GM21367 (cell line): ENCODE measurements around the gene CNTRL.
A peak's percentile ranks its signal among the peaks of the same experiment; 100 is the strongest.
"Not testable (repeated sequence)": the region's sequence is repeated elsewhere in the genome, so short reads cannot be mapped to it uniquely, and the experiment has no call there.

ENCODE experiments used
- ATAC-seq: cut with Tn5 transposase; IDR thresholded peaks from one replicate; pipeline ENCODE4 v1.9.1; 2021; ENCODE audit not compliant: unreplicated experiment

CNTRL gene, protein sequence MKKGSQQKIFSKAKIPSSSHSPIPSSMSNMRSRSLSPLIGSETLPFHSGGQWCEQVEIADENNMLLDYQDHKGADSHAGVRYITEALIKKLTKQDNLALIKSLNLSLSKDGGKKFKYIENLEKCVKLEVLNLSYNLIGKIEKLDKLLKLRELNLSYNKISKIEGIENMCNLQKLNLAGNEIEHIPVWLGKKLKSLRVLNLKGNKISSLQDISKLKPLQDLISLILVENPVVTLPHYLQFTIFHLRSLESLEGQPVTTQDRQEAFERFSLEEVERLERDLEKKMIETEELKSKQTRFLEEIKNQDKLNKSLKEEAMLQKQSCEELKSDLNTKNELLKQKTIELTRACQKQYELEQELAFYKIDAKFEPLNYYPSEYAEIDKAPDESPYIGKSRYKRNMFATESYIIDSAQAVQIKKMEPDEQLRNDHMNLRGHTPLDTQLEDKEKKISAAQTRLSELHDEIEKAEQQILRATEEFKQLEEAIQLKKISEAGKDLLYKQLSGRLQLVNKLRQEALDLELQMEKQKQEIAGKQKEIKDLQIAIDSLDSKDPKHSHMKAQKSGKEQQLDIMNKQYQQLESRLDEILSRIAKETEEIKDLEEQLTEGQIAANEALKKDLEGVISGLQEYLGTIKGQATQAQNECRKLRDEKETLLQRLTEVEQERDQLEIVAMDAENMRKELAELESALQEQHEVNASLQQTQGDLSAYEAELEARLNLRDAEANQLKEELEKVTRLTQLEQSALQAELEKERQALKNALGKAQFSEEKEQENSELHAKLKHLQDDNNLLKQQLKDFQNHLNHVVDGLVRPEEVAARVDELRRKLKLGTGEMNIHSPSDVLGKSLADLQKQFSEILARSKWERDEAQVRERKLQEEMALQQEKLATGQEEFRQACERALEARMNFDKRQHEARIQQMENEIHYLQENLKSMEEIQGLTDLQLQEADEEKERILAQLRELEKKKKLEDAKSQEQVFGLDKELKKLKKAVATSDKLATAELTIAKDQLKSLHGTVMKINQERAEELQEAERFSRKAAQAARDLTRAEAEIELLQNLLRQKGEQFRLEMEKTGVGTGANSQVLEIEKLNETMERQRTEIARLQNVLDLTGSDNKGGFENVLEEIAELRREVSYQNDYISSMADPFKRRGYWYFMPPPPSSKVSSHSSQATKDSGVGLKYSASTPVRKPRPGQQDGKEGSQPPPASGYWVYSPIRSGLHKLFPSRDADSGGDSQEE (N-terminal part only)

DNA sequence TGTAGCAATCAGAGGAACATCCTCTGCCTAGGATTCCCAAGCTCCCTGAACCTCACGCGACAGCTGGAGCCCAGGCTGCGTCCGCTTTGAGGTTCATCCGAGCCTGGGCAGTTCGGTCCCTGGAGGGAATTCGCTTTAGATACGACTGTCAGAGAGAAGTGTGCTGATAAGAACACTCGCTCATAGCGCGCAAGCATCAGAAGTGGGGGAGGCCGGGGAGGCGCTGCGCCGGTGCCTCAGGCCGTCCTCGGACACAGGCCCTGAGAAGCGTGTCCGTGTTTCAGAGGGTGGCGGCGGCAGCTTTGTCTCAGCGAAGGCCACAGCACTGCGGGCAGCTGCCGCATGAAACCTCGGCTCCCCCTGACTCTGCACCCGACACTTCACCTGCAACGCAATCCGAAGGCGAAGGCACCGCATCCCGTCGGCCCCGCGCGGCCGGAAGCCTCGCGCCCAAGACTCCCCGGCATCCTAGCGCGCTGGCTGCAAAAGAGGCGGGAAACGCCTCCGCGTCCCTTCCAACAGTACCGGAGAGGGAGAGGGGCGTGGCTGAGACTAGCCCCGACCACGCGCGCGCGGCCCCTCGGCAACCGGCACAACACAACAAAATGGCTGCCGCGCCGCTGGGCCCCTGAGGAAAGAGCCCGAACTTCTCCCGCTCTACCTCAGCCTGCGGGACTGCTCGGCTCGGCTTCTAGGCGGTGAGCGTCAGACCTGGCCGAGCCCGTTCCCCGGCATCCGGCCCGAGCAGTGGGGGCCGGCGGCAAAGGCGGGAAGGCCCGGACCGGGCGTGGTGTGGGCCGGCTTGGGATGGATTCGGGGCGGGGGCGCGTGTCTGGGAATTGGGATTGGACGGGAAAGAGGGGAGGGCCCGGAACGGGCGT is at the start of gene CNTRL:
Gene CNTRL (plus strand): TSS at position 586 of the 881 bp plus-strand sequence. CDS start 13,372 bp downstream, outside the sequence.
- peak; percentile 59 for ATAC-seq

DNA sequence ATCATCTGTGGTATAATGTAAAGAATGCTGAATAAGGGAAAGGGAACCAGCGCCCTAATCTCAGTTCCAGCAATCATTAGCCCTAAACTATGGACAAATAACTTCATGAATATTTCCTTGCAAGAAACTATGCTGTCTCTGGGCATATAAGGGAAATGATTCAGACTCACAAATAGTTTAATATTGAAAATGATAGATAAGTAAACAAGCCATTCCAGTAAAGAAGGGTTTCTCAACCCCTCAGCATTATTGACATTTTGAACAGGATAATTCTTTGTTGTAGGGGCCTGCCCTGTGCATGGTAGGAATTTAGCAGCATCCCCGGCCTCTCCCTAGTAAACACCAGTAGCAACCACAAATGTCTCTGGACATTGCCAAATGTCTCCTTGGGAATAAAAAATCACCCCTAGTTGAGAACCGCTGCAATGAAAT is 48.5 kb upstream of the CNTRL start:
- ATAC-seq, result no peak

- no peak for ATAC-seq
Observed at GRCh38 chr9:121026768-121027167, 48.0 kb upstream of the CNTRL start.

DNA sequence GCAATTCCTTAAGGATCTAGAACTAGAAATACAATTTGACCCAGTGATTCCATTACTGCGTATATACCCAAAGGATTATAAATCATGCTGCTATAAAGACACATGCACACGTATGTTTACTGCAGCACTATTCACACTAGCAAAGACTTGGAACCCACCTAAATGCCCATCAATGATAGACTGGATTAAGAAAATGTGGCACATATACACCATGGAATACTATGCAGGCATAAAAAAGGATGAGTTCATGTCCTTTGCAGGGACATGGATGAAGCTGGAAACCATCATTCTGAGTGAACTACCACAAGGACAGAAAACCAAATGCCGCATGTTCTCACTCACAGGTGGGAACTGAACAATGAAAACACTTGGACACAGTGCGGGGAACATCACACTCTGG is 46.5 kb upstream of the CNTRL start:
- ATAC-seq, result not testable (repeated sequence)

- no peak for ATAC-seq
Observed at GRCh38 chr9:121029469-121029868, 45.3 kb upstream of the CNTRL start.

DNA sequence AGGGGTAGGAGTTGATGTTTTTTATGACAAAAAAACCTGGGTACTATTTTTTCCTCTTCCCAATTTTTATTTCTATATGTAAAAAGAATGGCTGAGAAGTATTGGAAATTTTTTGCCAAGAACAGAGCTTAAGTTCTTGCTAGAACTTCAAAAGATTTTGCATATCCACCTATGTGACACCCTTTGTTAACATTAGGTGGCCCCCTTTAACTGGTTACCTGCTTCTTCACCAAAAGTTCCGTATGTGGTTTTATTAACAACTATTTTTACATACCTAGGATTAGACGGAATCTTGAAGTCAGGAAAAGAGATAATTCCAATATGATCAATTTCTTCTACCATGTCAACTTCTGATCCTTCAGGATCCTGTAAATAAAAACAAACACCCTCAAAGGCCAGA is 40.2 kb upstream of the CNTRL start:
- ATAC-seq, result no peak

DNA sequence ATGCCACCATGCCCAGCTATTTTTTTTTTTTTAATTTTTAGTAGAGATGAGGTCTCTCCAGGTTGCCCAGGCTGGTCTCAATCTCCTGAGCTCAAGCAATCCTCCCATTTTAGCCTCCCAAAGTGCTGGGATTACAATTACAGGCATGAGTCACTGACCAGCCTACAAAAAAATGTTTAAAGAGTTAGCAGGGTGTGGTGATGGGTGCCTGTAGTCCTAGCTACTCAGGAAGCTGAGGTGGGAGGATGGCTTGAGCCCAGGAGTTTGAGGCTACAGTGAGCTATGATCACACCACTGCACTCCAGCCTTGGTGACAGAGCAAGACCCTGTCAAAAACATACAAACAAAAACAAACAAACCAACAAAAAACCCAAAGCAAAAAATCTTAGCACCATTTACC is 39.0 kb upstream of the CNTRL start:
- not testable (repeated sequence) for ATAC-seq

GRCh38 chr9:121038362-121038761 is 36.4 kb upstream of the CNTRL start:
- no peak for ATAC-seq

DNA sequence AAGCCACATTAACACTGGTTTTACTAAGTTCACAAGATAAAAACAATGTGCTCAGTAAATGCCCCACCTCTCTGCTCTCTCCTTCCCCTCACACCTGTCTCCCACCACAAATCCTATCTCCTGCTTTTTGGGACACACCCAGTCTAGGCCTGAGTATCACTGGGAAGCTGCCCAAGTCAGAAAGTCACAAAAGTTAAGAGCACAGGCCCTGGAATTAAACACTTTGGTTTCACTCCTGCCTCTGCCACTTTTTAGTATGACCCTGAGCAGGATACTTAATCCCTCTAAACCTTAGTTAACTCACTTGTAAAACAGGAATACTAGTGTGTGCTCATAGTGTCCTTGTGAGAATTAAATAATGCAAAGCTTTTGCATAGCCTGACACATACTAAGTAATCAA is 36.0 kb upstream of the CNTRL start:
- no peak for ATAC-seq

- no peak for ATAC-seq
Observed at GRCh38 chr9:121048175-121048574, 26.6 kb upstream of the CNTRL start.

DNA sequence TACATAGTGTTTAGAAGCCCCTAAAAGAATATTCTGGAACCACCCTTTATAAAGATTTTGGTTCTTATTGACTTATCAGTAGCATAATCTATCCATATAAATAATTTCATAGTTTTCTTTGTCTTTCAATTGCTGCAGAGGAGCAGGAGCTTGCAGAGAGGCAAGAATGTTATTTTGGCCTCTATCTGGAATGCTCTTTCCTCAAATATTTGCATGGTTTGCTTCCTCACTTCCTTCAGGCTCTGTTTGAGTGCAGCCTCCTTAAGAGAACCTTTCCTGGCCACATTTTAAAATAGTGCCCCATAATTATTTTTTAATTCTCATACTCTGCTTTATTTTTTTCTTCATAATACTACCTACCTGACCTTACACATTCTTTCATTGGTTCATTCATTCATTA is 26.1 kb upstream of the CNTRL start:
- ATAC-seq, result no peak

- ATAC-seq, result no peak
Observed at GRCh38 chr9:121050128-121050988, 24.4 kb upstream of the CNTRL start, which contains the start of gene C5. TSS of gene C5 (minus strand) at chr9:121050275. CDS start at chr9:121050246, 29 bp downstream.

DNA sequence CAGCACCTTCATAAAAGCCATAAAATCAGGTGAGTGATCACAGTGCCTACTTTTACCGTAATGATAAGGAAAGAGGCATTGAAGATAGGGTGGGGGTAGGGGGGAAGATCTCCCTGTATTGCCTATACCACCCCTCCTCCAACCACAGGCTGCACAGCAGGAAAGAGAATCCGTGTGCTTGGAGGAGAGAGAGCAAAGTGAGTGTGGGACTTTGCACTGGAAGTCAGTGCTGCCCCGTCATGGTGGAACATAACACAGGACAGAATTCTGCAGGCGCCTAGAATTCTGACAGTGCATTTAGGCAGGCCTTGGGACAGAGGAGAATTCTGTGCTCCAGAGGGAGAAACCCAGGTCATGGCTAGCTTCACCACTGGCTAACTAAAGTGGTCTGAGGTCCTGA is 21.2 kb upstream of the CNTRL start:
- no peak for ATAC-seq

DNA sequence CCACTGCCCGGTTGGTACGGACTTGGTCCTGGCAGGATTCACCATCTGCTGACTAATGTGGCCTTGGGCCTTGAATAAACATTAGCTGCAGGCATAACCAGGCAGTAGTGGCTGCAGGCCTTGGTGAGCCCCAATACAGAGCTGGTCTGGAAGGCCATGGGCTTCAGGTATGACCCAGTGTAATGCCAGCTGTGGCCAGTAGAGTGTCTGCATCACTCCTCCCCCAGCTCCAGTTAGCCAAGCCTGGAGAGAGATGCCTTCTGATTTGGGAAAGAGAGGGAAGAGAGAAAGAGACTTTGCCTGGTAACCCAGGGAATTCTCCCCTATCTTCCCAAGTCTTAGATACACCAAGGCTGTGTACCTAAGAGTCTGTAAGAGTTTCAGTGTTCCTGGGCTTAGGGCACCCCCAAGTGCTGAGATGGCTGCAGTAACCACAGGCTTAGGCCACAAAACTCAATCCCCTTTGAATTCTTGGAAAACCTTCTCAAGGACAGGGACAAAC is 19.1 kb upstream of the CNTRL start:
- ATAC-seq, result no peak

DNA sequence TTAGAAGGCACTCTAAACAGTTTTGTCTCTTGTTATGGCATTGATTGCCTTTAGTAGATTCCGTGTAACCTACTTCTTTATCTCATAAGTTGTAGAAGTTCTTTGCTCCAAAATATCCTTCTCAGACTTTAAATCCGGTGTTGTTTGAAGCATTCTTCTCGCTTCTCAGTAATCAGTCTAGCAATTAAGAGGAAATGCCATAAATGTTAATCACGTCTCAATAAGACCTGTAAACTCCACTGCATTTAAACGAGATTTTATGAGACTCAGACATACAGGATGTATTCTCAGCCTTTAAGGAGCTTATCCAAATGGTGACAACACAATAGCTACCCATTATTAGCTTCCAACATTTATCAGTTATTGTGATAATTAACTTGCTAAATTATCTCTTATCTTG is 16.9 kb upstream of the CNTRL start:
- ATAC-seq, result no peak

DNA sequence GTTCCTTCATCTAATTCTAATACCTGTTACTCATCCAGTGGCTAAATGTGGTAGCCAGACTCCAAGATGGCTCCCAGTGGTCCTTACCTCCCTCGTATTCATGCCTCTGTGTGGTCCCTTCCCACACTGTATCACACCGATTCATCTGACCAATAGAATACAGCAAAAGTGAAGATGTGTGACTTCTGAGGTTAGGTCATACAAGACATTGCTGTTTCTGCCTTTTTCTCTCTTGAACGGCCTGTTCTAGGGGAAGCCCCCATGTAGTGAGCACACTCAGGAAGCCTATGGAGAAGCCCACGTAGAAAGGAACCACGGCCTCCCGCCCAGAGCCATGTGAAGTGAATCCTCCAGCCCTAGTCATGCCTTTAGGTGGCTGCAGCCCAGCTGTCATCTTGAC is 15.2 kb upstream of the CNTRL start:
- ATAC-seq, result no peak

DNA sequence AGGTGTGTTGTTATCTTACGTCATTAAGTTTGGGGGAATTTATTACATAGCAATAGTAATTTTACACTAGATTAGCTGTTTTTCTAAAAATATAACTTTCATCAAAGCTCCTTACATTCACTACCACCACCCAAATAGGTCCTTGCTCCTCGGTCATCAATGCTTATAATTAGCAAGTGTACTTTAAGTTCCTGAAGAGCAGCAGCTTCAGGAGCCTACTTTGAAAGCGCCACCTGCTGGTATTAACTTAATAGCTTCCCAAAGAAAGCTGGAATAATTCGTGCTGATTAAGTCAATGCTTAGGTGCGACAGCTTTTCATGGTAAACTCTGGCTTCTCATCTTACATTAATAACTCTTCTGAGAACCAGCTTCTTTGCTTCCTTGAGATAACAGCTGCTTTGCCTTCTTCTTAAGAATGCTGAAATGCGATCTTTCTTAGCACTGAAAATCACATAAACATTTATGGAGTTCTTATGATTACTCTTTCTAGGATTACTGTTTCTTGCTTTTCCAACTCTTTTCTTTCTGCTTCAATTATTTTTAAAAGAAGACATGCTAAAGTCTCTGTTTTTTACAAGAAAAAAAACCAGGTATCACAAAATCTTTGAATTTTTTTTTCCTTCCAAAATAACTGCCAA is 14.6 kb upstream of the CNTRL start:
- ATAC-seq, result no peak

- no peak for ATAC-seq
Observed at GRCh38 chr9:121066850-121067249, 7.9 kb upstream of the CNTRL start.

DNA sequence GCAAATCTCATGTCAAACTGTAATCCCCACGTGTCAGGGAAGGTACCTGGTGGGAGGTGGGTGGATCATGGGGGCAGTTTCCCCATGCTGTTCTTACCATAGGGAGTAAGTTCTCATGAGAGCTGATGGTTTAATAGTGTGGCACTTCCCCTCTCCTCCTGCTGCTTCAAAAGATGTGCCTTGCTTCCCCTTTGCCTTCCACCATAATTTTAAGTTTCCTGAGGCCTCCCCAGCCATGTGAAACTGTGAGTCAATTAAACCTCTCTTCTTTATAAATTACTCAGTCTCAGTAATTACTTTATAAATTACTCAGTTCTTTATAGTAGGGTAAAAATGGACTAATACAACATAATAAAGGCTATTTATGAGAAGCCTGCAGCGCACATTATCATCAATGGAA is 7.1 kb upstream of the CNTRL start:
- ATAC-seq, result no peak
